GM21576 (cell line): ENCODE data around the gene RITA1.
"Not testable (repeated sequence)": the region's sequence is repeated elsewhere in the genome, so short reads cannot be mapped to it uniquely, and the experiment has no call there.

Experiments
- ATAC-seq: cut with Tn5 transposase; IDR thresholded peaks from one replicate; pipeline ENCODE4 v1.9.1; 2021; ENCODE audit warnings: mild to moderate bottlenecking, moderate library complexity; ENCODE audit not compliant: unreplicated experiment

RITA1 gene

DNA sequence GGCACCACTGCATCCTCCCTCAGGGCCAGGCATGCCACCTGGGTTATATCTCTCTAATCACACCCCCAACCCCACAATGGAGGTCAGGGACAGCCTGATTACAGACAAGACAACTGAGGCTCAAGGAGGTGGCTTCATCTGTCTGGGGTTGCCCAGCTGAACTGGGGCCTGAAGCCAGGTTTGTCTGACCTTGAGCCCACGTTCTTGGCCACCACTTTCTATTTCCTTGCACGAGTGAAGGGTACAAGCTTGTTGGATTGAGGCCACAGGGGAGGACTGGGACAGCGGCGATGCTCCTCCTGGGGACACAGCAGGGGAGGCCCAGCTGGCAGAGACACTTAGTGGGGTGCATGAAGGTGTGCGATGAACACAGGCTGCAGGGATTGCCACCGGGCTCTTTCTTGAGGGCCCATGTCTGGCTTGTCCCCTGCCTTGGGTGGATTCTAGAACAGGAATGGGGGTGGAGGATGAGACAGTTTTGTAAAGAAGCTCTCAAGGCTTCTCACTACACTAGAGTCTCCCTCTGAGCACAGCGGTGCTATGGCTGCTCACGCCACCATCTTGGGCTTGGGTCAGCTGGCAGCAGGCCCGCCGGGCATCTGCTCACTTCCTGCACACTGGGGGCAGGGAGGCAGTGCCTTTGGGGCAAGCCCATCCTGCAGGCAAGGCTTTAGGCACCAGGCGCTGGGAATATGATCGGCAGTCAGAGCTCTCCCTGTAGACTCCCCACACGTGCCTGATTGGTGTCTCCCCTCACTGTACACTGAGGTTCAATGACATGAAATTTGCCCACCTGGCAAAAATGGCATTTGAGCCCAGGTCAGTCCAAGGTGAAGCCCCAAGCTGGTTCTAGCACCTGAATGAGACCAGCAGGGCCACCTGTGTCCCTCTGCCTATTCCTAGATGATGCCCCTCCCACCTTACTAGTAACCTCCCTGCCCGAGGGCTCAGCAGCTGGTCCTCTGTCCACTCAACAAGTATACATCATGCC lies 16.0 kb downstream of the RITA1 start:
- no peak for ATAC-seq

DNA sequence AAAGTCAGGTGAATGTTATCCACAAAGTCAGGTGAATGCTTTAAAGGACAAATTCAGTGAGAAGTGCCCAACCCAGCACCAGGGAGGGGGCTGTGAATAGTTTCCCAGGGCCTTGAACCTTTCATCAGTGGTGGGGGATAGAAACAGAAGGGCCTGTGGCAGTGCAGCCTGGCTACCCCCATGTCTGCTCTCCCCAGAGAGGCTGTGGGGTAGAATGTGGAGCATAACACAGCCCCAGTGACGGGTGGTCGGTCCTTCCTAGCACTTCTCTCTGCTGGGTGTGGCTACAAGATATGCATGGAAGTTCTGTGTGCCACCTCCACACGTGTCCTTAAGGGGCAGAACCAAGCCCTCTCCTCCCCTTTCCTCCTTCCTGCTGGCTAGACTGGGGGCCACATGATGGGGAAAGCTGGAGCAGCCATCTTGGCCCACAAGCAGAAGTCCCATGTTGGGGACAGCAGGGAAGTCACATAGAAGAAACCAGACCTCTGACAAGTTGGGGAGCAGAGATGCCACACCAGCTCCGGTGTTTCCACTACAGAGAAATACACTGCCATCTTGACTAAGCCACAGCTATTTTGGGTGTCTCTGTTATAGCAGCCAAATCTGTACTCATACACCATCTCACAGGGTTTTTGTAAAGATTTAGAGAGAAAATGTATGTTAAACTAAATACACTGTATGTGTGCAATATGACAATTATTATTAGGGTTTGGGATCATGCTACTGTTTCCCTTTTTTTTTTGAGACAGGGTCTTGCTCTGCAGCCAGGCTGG lies 17.0 kb downstream of the RITA1 start:
- ATAC-seq, result no peak

DNA sequence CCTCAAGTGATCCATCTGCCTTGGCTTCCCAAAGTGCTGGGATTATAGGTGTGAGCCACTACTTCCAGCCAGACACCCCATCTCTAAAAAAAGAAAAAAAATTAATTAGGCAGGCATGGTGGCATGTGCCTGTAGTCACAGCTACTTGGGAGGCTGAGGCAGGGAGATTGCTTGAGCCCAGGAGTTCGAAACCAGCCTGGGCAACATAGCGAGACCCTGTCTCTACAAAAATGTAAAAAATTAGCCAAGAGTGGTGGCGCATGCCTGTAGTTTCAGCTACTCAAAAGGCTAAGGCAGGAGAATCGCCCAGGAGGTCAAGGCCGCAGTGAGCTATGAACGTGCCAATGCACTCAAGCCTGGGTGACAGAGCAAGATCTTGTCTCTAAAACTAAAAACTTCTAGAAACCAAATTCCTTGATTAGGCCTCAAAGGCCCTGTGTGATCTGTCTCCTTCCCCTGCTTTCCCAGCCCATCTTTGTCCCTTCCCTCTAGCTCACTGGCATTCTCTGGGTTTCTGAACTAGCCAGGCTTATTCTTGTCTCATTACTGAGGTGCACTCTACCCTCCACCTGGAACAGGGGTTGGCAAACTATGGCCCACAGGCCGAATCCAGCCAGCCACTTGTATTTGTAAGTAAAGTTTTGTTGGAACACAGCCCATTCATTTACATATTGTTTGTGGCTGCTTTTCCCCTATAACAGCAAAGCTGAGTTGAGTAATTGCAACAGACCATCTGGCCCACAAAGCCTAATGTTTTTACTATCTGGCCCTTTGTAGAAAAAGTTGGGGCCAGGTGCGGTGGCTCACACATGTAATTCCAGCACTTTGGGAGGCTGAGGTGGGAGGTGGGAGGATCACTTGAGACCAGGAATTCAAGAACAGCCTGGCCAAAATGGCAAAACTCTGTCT lies 18.6 kb downstream of the RITA1 start:
- no peak for ATAC-seq

DNA sequence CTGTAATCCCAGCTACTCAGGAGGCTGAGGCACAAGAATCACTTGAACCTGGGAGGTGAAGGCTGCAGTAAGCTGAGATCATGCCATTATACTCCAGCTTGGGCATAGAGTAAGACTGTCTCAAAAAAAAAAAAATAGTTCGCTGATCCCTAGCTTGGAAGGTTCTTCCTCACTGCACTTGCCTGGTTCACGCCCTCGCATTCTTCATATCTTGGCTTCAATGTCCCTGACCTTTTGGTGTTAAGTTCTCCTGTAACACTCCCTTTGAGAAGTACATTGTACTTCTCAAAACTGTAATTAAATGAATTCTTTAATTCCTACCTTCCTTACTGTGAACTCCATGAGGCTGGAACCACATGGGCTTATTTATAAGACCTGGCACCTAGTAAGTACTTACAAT lies 19.3 kb downstream of the RITA1 start:
- ATAC-seq, result no peak

DNA sequence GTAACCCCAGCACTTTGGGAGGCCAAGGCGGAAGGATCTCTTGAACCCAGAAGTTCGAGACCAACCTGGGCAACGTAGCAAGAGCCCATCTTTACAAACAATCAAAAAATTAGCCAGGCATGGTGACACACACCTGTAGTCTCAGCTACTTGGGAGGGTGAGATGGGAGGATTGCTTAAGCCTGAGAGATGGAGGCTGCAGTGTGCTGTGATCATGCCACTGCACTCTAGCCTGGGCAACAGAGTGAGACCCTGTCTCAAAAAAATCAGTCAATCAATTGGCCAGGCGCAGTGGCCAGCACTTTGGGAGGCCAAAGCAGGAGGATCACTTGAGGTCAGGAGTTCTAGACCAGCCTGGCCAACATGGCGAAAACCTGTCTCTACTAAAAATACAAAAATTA lies 21.3 kb downstream of the RITA1 start:
- not testable (repeated sequence) for ATAC-seq

DNA sequence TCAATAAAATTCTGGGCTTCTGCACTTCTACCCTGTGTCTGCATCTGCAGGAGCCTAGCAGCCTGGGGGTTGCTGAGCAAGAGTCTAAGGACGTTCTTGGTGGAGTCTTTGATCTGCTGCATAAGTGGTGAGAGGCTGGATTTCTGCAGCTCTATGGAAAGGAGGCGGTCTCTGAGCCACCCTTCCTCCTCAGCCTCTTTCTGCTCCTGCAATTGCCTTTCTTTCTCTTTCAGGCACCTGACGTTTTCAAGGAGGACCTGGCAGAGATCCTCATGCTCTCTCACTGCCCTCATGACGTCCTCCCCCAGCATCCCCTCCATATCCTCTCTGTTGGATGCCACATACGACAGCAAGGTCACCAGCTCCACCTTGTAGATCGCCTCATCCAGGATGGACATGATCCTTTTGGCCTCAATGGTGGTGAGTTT lies 22.1 kb downstream of the RITA1 start:
- ATAC-seq, result no peak

DNA sequence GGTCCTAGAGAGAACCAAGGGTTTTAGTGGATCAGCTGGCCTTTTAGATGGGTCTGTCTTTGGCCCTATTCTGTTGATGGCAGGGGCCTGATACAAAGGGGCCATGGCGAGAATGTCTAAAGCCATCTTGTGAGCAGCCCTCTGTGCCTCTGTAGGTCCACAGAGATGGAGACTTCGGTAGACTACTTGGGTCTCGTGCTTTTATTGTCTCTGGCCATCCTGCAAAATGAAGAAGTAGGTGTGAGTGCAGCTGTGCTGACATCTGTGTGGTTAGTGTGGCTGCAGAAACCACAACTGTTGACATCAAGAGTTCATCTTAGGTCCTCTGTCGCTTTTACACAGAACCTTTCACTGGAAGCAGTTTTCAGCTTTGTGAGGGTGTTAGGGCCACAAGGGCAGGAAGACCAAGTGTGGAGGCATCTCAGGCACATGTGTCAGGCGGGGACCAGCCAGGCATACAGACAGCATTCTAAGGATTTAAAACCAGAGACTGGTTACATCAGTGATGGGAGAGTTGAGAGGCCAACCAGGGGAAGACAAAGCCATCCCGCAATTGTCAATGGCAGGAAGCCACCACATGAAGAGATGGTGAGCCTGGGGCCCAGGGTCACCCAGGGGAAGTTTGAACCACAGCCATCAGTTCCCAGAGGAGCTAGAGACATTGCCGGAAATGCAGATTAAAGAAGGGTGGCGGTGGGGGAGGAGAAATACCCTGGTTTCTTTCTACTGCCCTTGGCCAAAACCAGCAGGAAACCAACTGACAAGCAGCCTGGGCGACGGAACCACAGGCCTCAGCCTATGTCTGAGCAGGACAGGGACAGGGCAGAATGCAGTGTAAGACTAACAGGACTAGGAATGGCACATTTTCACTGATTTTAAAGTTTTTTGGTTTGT lies 22.8 kb downstream of the RITA1 start:
- peak; percentile 76 for ATAC-seq

DNA sequence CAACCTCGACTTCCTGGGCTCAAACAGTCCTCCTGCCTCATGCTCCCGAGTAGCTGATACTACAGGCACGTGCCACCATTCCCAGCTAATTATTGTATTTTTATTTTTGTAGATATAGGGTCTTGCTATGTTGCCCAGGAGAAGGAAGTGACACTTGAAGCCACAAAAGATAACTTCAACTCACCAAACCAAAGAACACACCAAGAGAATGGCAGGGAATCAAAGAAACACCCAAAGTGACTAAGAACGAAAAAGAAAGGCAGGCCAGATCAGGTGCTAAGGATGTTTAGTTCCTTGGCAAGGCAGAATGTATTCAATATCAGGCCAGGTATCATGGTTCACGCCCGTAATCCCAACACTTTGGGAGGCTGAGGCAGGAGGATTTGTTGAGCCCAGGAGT lies 25.6 kb downstream of the RITA1 start:
- no peak for ATAC-seq

DNA sequence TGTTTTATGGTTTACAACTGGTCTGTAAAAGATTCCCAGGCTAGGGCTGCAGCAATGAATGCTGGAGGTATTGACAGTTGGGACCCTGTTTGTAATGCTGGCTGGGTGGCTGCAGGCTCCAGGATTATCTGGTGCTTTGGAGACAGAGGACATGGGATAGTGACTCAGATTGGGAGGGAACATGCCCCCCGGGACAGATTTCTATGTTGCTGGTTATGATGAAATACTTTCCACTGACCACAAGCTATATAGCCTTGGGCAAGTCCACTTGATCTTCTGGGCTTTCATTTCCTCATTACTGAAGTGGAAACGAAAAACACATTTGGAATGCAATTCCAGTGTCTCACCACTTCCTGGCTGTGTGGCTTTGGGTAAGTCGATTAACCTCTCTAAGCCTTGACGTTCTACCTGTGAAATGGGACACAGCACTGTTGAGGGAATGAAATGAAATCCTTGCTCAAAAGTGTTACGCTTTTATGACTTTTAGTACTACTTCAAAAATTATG lies 29.4 kb downstream of the RITA1 start:
- no peak for ATAC-seq

DNA sequence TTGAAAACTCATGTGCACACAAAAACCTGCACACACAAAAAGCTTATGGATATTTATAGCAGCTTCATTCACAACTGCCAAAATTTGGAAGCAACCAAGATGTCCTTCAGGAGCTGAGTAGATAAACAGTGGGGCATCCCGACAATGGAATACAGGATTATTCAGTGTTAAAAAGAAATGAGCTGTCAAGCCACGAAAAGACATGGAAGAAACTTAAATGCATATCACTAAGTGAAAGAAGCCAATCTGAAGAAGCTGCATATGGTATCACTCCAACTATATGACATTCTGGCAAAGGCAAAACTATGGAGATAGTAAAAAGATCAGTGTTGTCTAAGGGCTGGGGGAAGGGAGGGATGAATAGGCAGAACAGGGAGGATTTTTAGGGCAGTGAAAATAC lies 30.5 kb downstream of the RITA1 start:
- ATAC-seq, result no peak

DNA sequence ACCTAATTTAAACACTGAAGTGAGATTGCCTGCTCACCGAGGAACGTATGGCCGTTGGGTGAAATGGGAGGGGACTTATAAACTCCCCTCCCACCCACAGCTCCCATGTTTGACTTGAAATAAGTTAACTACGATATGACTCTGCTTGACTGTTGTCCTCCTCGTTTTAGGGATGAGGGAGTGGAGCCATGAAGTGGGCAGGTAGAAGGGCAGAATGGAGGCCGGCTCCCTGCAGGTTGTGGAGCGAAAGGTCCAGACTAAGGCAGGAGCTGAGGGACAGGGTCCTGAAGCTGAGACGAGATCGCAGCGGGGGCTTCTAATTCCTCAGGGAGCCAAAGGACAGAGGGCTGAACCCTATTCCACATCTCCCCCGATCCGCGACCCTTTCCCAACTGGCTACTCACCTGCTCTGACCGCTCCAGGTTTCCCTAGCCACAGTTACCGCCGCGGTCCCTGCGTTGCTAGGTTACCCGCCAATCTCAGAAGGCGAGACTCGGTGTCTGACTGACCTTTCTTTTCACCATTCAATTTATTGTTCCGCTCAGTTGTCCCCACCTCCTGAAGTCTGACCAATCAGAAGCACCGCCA lies 35.2 kb downstream of the RITA1 start:
- ATAC-seq, result no peak

DNA sequence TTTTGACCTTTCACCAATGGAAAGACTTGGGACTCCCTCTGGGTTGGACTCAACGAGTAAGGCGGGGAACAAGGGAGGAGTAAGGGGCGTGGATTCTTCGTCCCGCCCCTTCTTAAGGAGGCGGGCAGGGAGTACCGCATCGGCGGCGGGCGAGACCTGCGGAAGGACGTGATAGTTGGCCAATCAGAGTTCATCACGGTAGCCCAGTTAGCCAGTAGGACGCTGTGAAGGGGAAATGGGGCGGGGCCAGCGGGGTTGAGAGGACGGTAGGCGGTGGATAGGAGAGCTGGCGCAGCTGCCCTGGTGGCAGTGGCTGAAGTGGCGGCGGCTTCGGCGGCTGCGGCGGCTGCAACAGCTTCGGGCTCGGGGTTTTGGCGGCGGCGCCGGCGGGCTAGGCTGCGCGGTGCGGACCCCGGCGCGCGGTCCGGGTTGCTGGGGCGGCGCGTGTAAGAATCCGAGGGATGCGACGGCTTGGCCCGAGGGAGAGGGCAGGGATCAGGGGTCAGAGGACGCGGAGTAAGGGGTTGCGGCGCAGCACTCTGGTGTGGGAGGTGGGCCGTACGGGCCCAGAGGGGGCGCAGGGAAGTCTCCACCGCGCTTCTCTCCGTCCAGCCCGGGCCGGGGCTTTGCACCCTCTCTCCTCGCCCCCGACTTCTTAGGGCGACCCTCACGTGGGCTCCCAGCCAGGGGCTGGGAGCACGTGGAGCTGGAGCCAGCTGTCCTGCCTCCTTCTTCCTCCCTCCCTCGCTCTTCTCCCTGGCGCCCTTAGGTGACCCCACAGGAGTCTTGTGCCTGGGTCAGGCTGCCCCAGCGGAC lies 35.9 kb downstream of the RITA1 start, which contains the start of gene TPCN1:
TPCN1 (plus strand) TSS at position 284 of the 816 bp plus-strand sequence. CDS start 5,389 bp downstream, outside the sequence.
- peak; percentile 90 for ATAC-seq

DNA sequence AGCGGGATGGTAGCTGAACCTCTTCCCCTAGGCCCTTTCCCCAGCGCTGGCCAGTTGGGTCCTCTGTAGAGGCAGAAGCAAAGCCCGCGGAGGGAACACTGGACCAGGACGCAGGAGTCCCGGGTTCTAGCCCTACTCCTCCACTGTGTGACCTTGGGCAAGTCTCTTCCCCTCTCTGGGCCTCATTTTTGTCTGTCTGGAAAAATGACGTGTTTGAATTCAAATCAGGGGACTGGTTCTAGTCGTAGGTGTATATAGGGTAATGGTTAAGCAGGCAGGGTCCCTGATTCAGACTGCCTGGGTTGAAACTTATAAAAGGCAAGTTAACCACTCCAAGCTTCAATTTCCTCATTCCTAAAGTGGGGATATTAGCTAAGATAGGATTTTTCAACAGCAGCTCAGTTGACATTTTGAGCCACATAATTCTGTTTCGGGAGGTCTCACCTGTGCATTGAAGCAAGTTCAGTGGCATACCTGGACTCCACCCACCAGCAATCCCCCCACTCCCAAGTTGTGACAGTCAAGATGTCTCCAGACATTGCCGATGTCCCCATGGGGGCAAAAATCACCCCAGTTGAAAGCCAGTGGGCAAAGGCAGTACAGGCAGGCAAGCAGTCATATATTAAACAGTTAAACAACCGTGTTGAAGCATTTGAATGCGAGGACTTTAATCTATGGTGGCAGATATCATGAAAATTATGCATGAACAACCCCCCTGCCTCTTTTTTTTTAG lies 36.6 kb downstream of the RITA1 start:
- ATAC-seq, result no peak

DNA sequence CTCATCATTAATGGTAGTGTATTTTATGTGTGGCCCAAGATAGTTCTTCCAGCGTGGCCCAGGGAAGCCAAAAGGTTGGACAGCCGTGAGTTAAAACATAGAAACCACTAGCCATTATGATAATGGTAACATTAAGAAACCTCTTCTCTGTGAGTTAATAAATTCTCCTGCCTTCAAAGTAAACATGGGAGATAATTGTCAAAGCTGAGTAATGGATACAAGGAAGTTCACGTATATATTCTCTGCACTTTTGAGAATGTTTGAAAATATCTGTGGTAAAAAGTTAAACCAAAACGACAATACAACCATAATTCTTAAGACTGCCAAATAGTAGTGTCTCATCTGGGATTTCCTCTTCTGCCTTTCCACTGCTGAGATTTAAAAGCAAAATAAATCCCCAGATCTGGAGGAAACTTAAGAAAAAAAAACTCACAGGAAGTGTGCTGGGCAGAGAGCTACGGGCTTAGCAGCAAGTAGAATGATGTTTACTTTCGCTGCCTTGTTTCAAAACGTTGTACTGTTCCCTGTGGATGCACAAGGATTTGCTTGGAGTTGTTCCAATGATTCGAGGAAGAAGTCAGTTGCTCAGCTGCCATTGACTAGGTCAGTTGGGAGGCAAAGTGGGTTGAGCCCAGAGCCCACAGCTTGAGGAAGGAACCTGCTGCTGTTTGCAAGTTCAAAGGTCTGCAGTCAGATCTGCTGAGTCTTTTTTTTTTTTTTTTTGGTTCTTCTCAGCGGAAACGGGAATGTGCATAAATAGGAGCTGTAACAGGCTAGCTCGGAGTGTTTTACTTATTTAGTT lies 37.4 kb downstream of the RITA1 start:
- no peak for ATAC-seq

DNA sequence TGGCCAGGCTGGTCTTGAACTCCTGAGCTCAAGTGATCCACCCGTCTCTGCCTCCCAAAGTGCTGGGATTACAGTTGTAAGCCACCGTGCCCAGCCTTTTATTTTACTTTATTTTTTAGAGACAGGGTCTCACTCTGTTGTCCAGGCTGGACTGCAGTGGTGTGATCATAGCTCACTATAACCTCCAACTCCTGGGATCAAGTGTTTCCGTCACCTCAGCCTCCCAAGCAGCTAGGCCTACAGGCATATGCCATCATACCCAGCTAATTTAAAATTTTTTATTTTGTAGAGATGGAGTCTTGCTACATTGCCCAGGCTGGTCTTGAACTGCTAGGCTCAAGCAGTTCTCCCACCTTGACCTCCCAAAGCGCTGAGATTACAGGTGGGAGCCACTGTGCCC lies 39.4 kb downstream of the RITA1 start:
- no peak for ATAC-seq

DNA sequence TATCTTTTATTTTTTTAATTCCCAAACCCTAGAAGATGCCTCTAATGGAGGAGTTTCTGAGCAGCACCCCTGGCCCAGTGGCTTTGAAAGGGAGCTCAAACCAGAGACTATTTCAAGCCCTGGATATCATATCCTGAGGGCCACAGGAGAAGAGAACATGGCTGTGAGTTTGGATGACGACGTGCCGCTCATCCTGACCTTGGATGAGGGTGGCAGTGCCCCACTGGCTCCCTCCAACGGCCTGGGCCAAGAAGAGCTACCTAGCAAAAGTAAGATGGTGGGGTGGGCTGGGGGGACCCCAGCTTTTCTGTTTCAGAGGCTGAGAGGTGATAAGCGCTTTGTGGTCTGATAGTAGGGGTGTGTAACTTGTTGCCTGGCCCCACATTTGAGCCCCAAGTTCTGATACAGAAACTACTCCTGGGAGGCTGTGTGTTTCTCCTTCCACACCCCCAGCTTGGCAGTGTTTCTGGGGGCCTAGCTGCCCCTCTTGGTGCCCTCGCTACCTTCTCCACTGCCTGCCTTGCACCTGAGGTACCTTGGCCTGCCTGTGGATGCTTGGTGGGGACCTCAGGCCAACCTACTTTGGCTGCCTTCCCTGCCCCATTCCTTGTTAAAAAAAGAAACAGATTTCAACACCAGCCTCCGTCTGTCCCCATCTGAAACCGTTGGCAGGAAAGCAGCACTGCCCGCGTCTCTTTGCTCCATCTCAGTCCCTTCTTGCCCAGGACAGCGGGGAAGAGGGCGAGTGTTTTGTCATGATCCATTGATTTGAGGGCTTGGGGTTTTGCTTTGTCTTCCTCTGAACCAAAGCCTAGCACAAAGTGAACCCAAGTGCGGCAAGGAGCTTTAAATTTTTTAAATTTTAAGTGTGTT lies 41.4 kb downstream of the RITA1 start:
- no peak for ATAC-seq
